GM18502 (cell line): ENCODE data around the gene PEX1.
A peak's percentile ranks its signal among the peaks of the same experiment; 100 is the strongest.
"Not testable (repeated sequence)": the region's sequence is repeated elsewhere in the genome, so short reads cannot be mapped to it uniquely, and the experiment has no call there.

ENCODE experiments used
- ATAC-seq: cut with Tn5 transposase; IDR thresholded peaks from one replicate; pipeline ENCODE4 v1.9.1; 2021; ENCODE audit warnings: mild to moderate bottlenecking; ENCODE audit not compliant: unreplicated experiment, poor library complexity

Gene PEX1

GRCh38 chr7:92462560-92462959 is 65.8 kb downstream of the PEX1 start:
- no peak for ATAC-seq

GRCh38 chr7:92461027-92462003 is 67.0 kb downstream of the PEX1 start:
- peak; percentile 87 for ATAC-seq

DNA sequence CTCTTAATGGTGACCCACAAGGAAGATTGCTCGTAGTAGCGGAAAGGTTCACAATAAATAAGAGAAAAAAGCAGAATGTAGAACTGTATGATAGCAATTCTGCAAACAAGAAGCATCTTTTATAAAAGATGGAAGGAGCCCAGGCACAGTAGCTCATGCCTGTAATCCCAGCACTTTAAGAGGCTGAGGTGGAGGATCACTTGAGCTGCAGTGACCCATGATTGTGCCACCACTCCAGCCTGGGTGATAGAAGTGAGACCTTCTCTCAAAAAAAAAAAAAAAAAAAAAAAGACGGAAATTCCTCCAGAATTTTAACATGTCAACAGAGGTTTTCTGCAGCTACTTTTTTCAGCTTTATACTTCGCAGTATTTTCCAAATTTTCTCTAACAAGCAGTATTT is 67.8 kb downstream of the PEX1 start:
- ATAC-seq = no peak

DNA sequence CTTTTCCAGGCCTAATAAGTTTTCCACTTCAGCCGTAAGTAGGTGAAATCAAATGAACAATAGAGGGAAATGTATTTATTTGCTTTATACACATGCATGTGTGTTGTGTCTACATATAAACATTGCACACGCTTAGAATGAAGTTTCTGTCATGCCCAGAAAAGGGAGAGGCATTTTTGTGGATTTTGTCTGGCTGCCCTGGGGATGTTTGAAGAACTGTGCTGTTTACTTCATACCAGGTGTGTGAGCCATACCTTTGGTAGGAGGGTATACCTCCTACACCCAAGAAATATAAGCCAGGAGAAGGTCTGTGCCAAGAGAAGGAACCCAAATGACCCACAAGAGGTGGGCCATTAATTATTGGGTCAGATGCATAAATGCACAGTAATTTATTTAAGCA is 68.2 kb downstream of the PEX1 start:
- ATAC-seq = no peak

GRCh38 chr7:92456236-92456635 is 72.1 kb downstream of the PEX1 start:
- ATAC-seq = no peak

- no peak for ATAC-seq
These were observed 76.7 kb downstream of the PEX1 start for GRCh38 chr7:92451645-92452044.

DNA sequence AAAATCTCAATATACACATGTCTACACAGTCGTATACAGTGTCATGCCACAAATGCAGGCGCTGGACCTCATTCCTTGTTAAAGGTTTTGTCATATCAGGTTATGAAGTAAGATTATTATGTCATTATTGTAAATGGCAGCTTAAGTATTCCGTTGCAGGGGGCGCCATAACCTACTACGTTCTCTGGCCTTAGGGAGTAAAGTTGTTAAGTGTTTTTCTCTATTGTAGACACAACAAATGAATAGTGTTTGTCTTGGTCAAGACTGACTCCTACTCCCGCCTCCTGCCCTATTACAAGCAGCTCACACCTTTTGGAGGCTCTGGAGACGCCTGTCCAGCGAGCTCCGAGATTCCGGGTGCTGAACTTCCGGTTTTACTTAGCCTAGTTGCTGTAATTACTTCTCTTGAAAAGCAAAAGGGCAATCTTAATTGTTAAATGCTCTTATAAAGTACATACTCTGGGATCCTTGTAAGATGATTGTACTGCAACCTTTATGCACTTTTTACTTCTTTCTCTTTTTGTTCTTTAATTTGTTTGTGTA is 80.0 kb downstream of the PEX1 start:
- ATAC-seq = peak; percentile 53

- peak; percentile 91 for ATAC-seq
These were observed 80.7 kb downstream of the PEX1 start, which contains the start of gene GATAD1 for GRCh38 chr7:92447345-92448204. Gene GATAD1 (plus strand): TSS chr7:92447482. CDS start chr7:92447730, 248 bp downstream.

GRCh38 chr7:92446869-92447344 is 81.4 kb downstream of the PEX1 start:
- ATAC-seq = no peak

GRCh38 chr7:92442720-92443119 is 85.6 kb downstream of the PEX1 start:
- not testable (repeated sequence) for ATAC-seq

DNA sequence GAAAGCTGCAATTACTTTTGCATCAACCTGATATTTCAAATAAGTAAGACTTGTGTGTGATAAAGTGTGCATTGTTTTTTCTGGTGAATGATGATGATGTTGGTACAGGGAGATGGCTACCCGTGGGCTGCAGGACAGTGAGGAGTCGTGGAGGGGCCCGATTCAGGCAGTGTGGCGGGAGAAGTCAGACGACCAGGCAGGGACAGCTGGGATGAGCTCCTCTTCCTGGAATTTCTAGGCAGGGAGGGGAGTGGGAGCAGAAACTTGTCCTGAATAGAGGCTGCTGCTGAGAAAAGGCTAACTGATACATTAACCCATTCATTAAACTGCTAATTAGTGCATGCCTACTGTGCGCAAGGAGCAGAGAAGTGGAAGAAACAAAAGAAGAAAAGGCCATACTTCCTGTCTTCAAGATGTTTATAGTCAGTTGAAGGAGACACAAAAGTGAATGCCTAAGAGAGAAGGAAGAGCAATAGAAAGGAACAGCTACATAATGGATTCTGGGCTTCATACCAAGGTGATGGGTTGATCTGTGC is 90.3 kb downstream of the PEX1 start:
- no peak for ATAC-seq
